Esophagus muscularis mucosa (tissue), 4 donors: ENCODE measurements around the gene FAT3. TPM values are rescaled to one million over a fixed set of nuclear protein-coding genes. Genes with fewer than 3 reads are reported as not detected.

Source experiments
- DNase-seq: peaks from one replicate; pipeline ENCODE4 v3.0.0-alpha.2; 2017; ENCODE audit errors: extremely low spot score
- H3K27ac ChIP-seq, 4 donors: fragments of 200-600 bp; sonication (generic); replicated peaks in 1 of 4; 1 replicate in 3 of 4; 2 replicates in 1 of 4; pipeline ENCODE4 v1.5.1; 2016 to 2019; ENCODE audit warnings: mild to moderate bottlenecking in 1 of 4
- H3K27me3 ChIP-seq, 4 donors: fragments of 200-600 bp; sonication (generic); one replicate each; pipeline versions ENCODE4 v1.5.1 to v1.6.0; 2016 to 2019
- H3K36me3 ChIP-seq, 4 donors: fragments of 200-600 bp; sonication (generic); one replicate each; pipeline ENCODE4 v1.5.1; 2016 to 2019
- H3K4me1 ChIP-seq, 4 donors: fragments of 200-600 bp; sonication (generic); one replicate each; pipeline ENCODE4 v1.5.1; 2016 to 2019
- H3K4me3 ChIP-seq, 4 donors: fragments of 200-600 bp; sonication (generic); 1 replicate in 2 of 4; 2 replicates in 2 of 4; pipeline ENCODE4 v1.5.1; 2016 to 2019; ENCODE audit warnings: mild to moderate bottlenecking in 4 of 4, moderate library complexity in 1 of 4
- H3K9me3 ChIP-seq, 4 donors: fragments of 200-600 bp; sonication (generic); 1 replicate in 3 of 4; 2 replicates in 1 of 4; pipeline ENCODE4 v1.5.1; 2016 to 2019
- EP300 ChIP-seq: sonication (generic); formaldehyde crosslinking; IDR thresholded peaks from one replicate; pipeline ENCODE4 v1.6.1; 2017; ENCODE audit warnings: antibody characterized with exemption
- POLR2A ChIP-seq: fragments of 450-650 bp; IDR thresholded peaks from one replicate; pipeline ENCODE4 v1.6.1; 2017; ENCODE audit warnings: antibody characterized with exemption, moderate library complexity, mild to moderate bottlenecking, low read depth
- POLR2AphosphoS5 ChIP-seq, 2 donors: sonication (generic); formaldehyde crosslinking; IDR thresholded peaks; one replicate each; pipeline ENCODE4 v1.6.1; 2017; ENCODE audit warnings: antibody characterized with exemption in 2 of 2
- WGBS: methylation state at CpG from one replicate; pipeline ENCODE4 v1.1.5; 2018; 5-methylcytosine and 5-hydroxymethylcytosine counted together
- intact Hi-C: fragments of 100-400 bp; cut with DNase I; formaldehyde crosslinking; loops from one replicate; pipeline ENCODE4 v1.15.1; 2023
- total RNA-seq, 4 donors: library from RNA; depleted of rRNA; stranded (reverse); fragments of >200 nt; gene quantifications; one replicate each; pipeline versions ENCODE4 v1.1.0 to v1.2.1, GENCODE V29; 2016
- TF ChIP-seq, protein P1 (sequence below), 3 experiments: fragments of 200-600 bp in 2 of 3; fragments of 450-650 bp in 1 of 3; sonication (generic) in 2 of 3; IDR thresholded peaks; one replicate each; pipeline ENCODE4 v1.5.1; 2017 to 2019; ENCODE audit warnings: antibody characterized with exemption in 3 of 3, mild to moderate bottlenecking in 2 of 3, moderate library complexity in 1 of 3

FAT3 gene
- total RNA-seq, 4 donors from 2014 or later = 6.5 to 18.8 (median 15.4) TPM

DNA sequence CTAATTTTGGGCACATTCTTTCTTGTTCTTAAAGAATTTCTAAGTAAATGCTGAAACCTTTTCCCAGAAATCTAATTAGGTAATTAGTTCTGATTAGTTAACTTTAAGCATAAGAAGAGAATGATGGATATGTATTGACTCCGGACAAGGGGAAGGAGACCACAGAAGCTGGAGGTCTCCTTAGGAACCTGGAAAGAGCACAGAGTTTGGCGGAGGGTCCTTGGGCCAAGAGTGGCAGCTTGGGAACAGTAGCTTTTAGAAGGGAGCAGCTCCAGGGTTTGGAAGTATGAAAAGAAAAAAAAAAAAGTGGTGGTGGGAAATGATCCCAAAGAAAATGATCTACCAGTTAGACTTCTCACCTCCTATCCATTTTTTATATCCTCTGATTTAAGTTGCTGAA is 42.7 kb downstream of the FAT3 start:
- TF ChIP-seq, protein P1, sequence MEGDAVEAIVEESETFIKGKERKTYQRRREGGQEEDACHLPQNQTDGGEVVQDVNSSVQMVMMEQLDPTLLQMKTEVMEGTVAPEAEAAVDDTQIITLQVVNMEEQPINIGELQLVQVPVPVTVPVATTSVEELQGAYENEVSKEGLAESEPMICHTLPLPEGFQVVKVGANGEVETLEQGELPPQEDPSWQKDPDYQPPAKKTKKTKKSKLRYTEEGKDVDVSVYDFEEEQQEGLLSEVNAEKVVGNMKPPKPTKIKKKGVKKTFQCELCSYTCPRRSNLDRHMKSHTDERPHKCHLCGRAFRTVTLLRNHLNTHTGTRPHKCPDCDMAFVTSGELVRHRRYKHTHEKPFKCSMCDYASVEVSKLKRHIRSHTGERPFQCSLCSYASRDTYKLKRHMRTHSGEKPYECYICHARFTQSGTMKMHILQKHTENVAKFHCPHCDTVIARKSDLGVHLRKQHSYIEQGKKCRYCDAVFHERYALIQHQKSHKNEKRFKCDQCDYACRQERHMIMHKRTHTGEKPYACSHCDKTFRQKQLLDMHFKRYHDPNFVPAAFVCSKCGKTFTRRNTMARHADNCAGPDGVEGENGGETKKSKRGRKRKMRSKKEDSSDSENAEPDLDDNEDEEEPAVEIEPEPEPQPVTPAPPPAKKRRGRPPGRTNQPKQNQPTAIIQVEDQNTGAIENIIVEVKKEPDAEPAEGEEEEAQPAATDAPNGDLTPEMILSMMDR (IDR thresholded peaks at IDR 0.05) = no peak
- TF ChIP-seq EP300 = no peak
- TF ChIP-seq POLR2AphosphoS5 (IDR thresholded peaks at IDR 0.05) = no peak
- TF ChIP-seq POLR2A = no peak
- intact Hi-C loops = no loop called here
- WGBS = 96% methylated on average over 2 of the region's 2 CpGs
- Histone ChIP-seq H3K27me3 (no peaks in the 10 kb centered on the region), H3K4me1 (peaks cover 0 to 12% (median 7%) of the 10 kb centered on the region in 4 donors), H3K4me3 (no peak overlapping the region), H3K9me3 (no peaks in the 10 kb centered on the region), H3K27ac (no peak overlapping the region), H3K36me3 (no peaks in the 10 kb centered on the region)
- DNase-seq = no peak

DNA sequence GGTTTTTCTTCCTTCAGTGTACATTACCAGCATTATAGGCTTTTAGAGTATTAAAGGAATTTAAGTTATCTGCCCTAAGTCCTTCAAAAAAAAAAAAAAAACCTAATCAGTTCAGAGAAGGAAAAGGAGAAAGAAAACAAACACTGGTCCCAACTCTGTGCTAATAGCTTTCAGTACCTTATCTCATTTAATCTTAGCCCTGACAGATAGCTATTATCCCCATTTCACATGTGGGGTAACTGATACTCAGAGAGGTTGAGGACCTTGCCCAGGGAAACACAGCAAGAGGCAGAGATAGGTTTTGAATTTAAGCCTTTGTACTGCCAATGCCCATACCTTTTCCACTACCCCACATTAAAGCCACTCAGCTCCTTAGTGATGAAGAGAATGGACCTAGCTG is 43.4 kb downstream of the FAT3 start:
- intact Hi-C loops = no loop called here
- TF ChIP-seq POLR2A = no peak
- TF ChIP-seq EP300 = no peak
- no peak for TF ChIP-seq POLR2AphosphoS5 (IDR thresholded peaks at IDR 0.05)
- TF ChIP-seq, protein P1 (IDR thresholded peaks at IDR 0.05) = no peak
- no peaks in the 10 kb centered on the region for H3K9me3 ChIP-seq
- peaks cover 0 to 12% (median 7%) of the 10 kb centered on the region in 4 donors for H3K4me1 ChIP-seq
- H3K27me3 ChIP-seq = no peaks in the 10 kb centered on the region
- H3K27ac ChIP-seq = no peak overlapping the region
- no peak for DNase-seq
- no peaks in the 10 kb centered on the region for H3K36me3 ChIP-seq
- no peak overlapping the region for H3K4me3 ChIP-seq

DNA sequence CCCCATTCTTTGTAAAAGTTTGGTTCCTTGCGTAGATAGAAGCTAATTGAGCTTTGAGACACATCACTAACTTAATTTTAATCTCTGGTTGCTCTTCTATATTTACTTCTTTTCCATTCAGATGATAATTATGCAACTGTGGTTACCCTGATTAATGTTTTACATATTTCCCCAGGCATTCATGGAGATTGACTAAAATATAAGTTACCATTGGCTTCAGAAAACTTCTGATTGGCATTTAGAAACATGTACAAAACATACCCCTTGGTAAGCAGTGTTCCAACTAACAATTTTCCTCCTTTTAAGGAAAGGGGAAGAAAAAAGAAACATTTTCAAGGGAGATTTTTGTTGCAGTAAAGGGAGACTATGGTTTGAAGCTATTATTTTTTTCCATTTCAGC is 43.9 kb downstream of the FAT3 start:
- intact Hi-C loops = no loop called here
- H3K9me3 ChIP-seq = no peaks in the 10 kb centered on the region
- whole genome bisulfite sequencing = 93% methylated on average over 1 of the region's 1 CpG

DNA sequence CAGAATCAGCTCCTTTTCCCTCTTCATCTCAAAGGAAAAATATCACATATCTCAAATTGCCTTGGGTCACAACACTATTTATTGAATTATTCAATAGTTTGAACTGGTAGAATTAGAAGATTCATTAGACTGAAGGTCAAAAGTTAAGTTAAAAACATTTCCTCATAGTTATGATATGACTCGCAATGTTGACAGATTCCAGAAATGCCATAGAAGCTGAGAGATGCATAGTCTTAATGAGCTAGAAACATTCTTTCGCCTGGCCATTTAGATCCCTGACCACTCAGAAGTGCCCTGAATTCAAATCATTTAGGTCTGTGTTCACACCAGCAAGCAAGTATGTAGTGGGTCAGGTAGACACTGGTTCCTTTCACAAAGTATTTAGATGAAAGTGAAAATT is 44.4 kb downstream of the FAT3 start:
- no peak for DNase-seq
- H3K27ac ChIP-seq = no peak overlapping the region
- H3K27me3 ChIP-seq = no peaks in the 10 kb centered on the region
- intact Hi-C loops = no loop called here
- WGBS = 71% methylated on average over 2 of the region's 2 CpGs
- TF ChIP-seq, protein P1 (IDR thresholded peaks at IDR 0.05) = no peak
- TF ChIP-seq POLR2AphosphoS5 (IDR thresholded peaks at IDR 0.05) (no peak), EP300 (no peak), POLR2A (no peak)
- H3K4me3 ChIP-seq = no peak overlapping the region
- H3K4me1 ChIP-seq = peaks cover 0 to 12% (median 7%) of the 10 kb centered on the region in 4 donors
- H3K9me3 ChIP-seq = no peaks in the 10 kb centered on the region
- no peaks in the 10 kb centered on the region for H3K36me3 ChIP-seq

More for the DNA sequence above, 43.9 kb downstream of the FAT3 start:
- no peak overlapping the region for H3K4me3 ChIP-seq
- H3K4me1 ChIP-seq = peaks cover 0 to 12% (median 7%) of the 10 kb centered on the region in 4 donors
- H3K27me3 ChIP-seq = no peaks in the 10 kb centered on the region
- no peak for TF ChIP-seq POLR2AphosphoS5 (IDR thresholded peaks at IDR 0.05)
- TF ChIP-seq EP300 = no peak
- TF ChIP-seq, protein P1 (IDR thresholded peaks at IDR 0.05) = no peak
- no peak for TF ChIP-seq POLR2A
- no peaks in the 10 kb centered on the region for H3K36me3 ChIP-seq
- DNase-seq = no peak
- no peak overlapping the region for H3K27ac ChIP-seq

DNA sequence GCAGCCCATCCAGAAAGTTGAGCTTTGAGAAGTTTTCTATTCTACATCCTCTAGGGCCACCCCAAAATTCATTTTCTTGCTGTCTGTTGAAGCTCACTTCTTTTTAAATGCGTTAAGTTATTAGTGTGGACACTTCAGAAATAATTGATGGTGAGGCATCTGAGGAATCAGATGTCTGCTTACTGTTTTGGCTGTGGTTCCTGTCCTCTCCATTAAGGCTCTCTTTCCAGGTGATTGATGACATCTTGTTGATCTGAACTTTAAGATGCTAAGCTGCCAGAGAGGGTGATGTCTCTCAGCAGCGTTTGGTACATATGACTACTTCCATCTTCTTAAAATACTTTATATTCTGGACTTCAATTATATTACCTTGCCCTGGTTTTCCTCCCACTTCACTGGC is 45.2 kb downstream of the FAT3 start:
- H3K36me3 ChIP-seq = no peaks in the 10 kb centered on the region
- no peaks in the 10 kb centered on the region for H3K9me3 ChIP-seq
- TF ChIP-seq, protein P1 (IDR thresholded peaks at IDR 0.05) = no peak
- TF ChIP-seq POLR2A (no peak), EP300 (no peak), POLR2AphosphoS5 (IDR thresholded peaks at IDR 0.05) (no peak)
- no peak for DNase-seq
- no peak overlapping the region for H3K4me3 ChIP-seq
- WGBS = 62% methylated on average over 2 of the region's 2 CpGs
- peaks cover 0 to 12% (median 7%) of the 10 kb centered on the region in 4 donors for H3K4me1 ChIP-seq
- H3K27me3 ChIP-seq = no peaks in the 10 kb centered on the region
- H3K27ac ChIP-seq = no peak overlapping the region
- intact Hi-C loops = no loop called here
